LNCaP clone FGC (cell line): ENCODE data around the gene MSI1.
A peak's percentile ranks its signal among the peaks of the same experiment; 100 is the strongest.

Source experiments
- DNase-seq: peaks from one replicate; pipeline ENCODE4 v3.0.0-alpha.2; 2011; ENCODE audit warnings: low read depth
- H3K4me3 ChIP-seq: 2 replicates; pipeline ENCODE4 v1.5.1; 2011; ENCODE audit warnings: mild to moderate bottlenecking, low read depth, low read length, control low read depth
- TF ChIP-seq, protein P1 (sequence below): IDR thresholded peaks from 2 replicates; pipeline ENCODE4 v1.5.1; 2012; ENCODE audit warnings: mild to moderate bottlenecking; ENCODE audit not compliant: control insufficient read depth, insufficient read depth; ENCODE audit errors: extremely low read depth

Gene MSI1

DNA sequence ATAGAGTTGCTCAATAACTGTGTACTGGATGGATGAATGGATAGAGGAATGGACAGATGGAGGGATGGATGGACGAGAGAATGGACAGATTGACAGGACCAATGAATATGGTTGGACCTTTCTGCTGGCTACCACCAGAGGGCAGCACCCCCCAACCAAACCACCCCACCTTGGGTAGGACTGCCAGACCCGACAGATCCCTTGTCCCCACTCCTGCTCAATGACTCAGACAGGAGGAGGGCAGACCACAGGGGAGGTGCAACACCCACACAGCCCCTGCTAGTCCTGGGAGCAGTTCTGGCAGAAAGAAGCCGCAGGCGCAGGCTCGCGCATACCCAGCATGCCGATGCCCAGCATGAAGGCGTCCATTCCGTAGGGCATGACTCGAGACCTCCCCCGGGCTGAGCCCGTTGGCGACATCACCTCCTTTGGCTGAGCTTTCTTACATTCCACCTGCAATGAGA lies 12.4 kb downstream of the MSI1 start:
- TF ChIP-seq, protein P1, sequence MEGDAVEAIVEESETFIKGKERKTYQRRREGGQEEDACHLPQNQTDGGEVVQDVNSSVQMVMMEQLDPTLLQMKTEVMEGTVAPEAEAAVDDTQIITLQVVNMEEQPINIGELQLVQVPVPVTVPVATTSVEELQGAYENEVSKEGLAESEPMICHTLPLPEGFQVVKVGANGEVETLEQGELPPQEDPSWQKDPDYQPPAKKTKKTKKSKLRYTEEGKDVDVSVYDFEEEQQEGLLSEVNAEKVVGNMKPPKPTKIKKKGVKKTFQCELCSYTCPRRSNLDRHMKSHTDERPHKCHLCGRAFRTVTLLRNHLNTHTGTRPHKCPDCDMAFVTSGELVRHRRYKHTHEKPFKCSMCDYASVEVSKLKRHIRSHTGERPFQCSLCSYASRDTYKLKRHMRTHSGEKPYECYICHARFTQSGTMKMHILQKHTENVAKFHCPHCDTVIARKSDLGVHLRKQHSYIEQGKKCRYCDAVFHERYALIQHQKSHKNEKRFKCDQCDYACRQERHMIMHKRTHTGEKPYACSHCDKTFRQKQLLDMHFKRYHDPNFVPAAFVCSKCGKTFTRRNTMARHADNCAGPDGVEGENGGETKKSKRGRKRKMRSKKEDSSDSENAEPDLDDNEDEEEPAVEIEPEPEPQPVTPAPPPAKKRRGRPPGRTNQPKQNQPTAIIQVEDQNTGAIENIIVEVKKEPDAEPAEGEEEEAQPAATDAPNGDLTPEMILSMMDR: peak; percentile 90
- H3K4me3 ChIP-seq: no peak overlapping the region
- peak; percentile 22 for DNase-seq

DNA sequence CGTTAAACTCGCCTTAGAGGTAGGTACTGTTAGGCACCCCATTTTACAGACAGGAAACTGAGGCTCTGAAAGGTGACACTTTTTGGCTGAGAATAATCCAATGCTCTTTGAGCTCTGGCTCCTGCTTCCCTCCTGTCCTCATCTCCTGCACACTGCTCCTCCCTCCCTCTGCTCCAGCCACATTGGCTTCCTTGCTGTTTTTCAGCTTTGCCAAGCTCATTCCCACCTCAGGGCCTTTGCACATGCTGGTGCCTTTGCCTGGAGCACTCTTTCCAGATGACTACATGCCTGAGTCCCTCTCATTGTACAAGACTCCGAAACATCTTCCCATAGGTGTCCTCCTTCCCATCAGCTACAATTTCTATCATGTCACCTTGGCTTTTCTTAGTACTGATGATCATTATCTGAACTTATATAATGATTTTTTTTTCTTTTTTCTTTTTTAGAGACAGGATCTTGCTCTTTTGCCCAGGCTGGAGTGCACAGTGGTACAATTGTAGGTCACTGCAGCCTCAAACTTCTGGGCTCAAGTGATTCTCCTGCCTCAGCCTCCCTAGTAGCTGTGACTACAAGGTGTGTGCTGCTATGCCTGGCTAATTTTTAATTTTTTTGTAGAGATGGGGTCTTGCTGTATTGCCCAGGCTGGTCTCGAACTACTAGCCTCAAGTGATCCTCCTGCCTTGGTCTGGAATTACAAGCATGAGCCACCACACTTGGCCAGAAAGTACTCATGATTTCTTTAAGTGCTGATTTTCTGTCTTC lies 15.2 kb downstream of the MSI1 start:
- H3K4me3 ChIP-seq: no peak overlapping the region
- TF ChIP-seq, protein P1: no peak
- no peak for DNase-seq

DNA sequence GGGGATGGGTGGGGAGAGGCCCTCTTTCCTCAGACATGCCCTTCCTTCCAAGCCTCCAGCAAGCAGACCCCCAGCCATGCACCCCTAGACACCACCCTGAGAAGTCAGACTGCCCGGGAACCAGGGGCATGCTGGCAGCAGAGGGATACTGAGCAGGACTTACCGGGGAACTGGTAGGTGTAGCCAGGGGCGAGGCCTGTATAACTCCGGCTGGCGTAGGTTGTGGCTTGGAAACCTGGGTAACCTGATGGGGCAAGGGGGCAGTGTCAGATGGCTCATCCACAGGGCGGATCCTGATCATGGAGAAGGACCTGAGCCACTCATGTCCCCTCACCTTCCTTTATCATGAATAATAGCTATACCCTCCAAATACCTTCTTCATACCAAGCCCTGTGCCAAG lies 15.8 kb downstream of the MSI1 start:
- DNase-seq: no peak
- TF ChIP-seq, protein P1: no peak
- H3K4me3 ChIP-seq: no peak overlapping the region

GRCh38 chr12:120352117-120352516 lies 16.8 kb downstream of the MSI1 start:
- TF ChIP-seq, protein P1: no peak
- DNase-seq: no peak
- H3K4me3 ChIP-seq: no peak overlapping the region

- peak; percentile 71 for DNase-seq
- no peak overlapping the region for H3K4me3 ChIP-seq
- TF ChIP-seq, protein P1: no peak
Measured at GRCh38 chr12:120350576-120351350, 18.2 kb downstream of the MSI1 start.

GRCh38 chr12:120347766-120348165 lies 21.2 kb downstream of the MSI1 start:
- no peak for DNase-seq
- TF ChIP-seq, protein P1: no peak
- H3K4me3 ChIP-seq: no peak overlapping the region
